ENCODE measurements around the gene LRRIQ1. TPM values are rescaled to one million over a fixed set of nuclear protein-coding genes. Genes with fewer than 3 reads are reported as not detected.

The LRRIQ1 gene
- polyA plus RNA-seq, 1 donor from 2014 or later, result 11.8 TPM

GRCh38 chr12:85095501-85095900 is 59.4 kb downstream of the LRRIQ1 start:
- Histone ChIP-seq H3K4me2 (ENCODE audit: low read length) (no peak overlapping the region), H3K9me2 (ENCODE audit: insufficient read depth, low read length) (no peaks in the 10 kb centered on the region), H3K36me3 (ENCODE audit: insufficient read depth, low read length) (no peaks in the 10 kb centered on the region), H2AFZ (ENCODE audit: low read depth, low read length) (no peak overlapping the region), H3K9ac (ENCODE audit: low read length) (no peak overlapping the region), H3K27ac (ENCODE audit: low read length) (no peak overlapping the region), H3K79me2 (replicated peaks; ENCODE audit: insufficient read depth, low read length) (no peaks in the 10 kb centered on the region), H4K20me1 (ENCODE audit: insufficient read depth) (no peaks in the 10 kb centered on the region), H3F3A (ENCODE audit: insufficient read depth, low read length, poor library complexity, severe bottlenecking) (no peaks in the 10 kb centered on the region), H3K9me3 (ENCODE audit: low read length) (no peaks in the 10 kb centered on the region), H3K4me3 (ENCODE audit: low read length) (no peak overlapping the region), H3K27me3 (ENCODE audit: insufficient read depth, low read depth, low read length) (no peaks in the 10 kb centered on the region)
- no peak for TF ChIP-seq EP300 (conservative IDR thresholded peaks at IDR 0.05; ENCODE audit: poor library complexity, severe bottlenecking)
- TF ChIP-seq MXI1 (conservative IDR thresholded peaks at IDR 0.05; ENCODE audit: poor library complexity, severe bottlenecking), result no peak
- TF ChIP-seq POLR2AphosphoS5 (IDR thresholded peaks at IDR 0.05), result no peak
- TF ChIP-seq EZH2 (IDR thresholded peaks at IDR 0.05; ENCODE audit: borderline replicate concordance, insufficient read depth, low read length, poor library complexity, severe bottlenecking), result no peak
- no peak for TF ChIP-seq TAF1 (IDR thresholded peaks at IDR 0.05; ENCODE audit: low read depth)
- TF ChIP-seq RAD21 (conservative IDR thresholded peaks at IDR 0.05), result no peak
- TF ChIP-seq, protein P1, sequence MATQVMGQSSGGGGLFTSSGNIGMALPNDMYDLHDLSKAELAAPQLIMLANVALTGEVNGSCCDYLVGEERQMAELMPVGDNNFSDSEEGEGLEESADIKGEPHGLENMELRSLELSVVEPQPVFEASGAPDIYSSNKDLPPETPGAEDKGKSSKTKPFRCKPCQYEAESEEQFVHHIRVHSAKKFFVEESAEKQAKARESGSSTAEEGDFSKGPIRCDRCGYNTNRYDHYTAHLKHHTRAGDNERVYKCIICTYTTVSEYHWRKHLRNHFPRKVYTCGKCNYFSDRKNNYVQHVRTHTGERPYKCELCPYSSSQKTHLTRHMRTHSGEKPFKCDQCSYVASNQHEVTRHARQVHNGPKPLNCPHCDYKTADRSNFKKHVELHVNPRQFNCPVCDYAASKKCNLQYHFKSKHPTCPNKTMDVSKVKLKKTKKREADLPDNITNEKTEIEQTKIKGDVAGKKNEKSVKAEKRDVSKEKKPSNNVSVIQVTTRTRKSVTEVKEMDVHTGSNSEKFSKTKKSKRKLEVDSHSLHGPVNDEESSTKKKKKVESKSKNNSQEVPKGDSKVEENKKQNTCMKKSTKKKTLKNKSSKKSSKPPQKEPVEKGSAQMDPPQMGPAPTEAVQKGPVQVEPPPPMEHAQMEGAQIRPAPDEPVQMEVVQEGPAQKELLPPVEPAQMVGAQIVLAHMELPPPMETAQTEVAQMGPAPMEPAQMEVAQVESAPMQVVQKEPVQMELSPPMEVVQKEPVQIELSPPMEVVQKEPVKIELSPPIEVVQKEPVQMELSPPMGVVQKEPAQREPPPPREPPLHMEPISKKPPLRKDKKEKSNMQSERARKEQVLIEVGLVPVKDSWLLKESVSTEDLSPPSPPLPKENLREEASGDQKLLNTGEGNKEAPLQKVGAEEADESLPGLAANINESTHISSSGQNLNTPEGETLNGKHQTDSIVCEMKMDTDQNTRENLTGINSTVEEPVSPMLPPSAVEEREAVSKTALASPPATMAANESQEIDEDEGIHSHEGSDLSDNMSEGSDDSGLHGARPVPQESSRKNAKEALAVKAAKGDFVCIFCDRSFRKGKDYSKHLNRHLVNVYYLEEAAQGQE (IDR thresholded peaks at IDR 0.05; ENCODE audit: borderline replicate concordance), result no peak
- TF ChIP-seq, protein P2, sequence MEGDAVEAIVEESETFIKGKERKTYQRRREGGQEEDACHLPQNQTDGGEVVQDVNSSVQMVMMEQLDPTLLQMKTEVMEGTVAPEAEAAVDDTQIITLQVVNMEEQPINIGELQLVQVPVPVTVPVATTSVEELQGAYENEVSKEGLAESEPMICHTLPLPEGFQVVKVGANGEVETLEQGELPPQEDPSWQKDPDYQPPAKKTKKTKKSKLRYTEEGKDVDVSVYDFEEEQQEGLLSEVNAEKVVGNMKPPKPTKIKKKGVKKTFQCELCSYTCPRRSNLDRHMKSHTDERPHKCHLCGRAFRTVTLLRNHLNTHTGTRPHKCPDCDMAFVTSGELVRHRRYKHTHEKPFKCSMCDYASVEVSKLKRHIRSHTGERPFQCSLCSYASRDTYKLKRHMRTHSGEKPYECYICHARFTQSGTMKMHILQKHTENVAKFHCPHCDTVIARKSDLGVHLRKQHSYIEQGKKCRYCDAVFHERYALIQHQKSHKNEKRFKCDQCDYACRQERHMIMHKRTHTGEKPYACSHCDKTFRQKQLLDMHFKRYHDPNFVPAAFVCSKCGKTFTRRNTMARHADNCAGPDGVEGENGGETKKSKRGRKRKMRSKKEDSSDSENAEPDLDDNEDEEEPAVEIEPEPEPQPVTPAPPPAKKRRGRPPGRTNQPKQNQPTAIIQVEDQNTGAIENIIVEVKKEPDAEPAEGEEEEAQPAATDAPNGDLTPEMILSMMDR (IDR thresholded peaks at IDR 0.05; ENCODE audit: poor library complexity, severe bottlenecking), result no peak
- TF ChIP-seq SMC3 (conservative IDR thresholded peaks at IDR 0.05; ENCODE audit: poor library complexity), result no peak

DNA sequence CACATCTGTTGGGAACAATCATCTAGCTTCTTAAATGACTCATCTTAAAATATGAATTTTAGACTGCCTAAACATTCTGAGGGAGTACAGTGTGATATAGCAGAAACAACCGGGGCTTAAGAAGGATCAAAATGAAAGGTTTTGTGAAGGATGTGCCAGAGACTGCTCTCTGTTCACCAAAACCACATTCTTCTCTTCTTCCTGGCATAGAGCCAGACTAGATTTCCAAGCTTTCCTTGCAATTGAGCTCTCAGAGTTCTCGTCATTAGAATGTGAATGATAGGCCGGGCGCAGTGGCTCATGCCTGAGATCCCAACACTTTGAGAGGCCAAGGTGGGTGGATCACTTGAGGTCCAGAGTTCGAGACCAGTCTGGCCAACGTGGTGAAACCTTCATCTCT is 94.5 kb downstream of the LRRIQ1 start:
- H3F3A ChIP-seq (ENCODE audit: insufficient read depth, low read length, poor library complexity, severe bottlenecking), result no peaks in the 10 kb centered on the region
- no peak for TF ChIP-seq RAD21 (conservative IDR thresholded peaks at IDR 0.05)
- no peak for TF ChIP-seq POLR2AphosphoS5 (IDR thresholded peaks at IDR 0.05)
- TF ChIP-seq SMC3 (conservative IDR thresholded peaks at IDR 0.05; ENCODE audit: poor library complexity), result no peak
- TF ChIP-seq EP300 (conservative IDR thresholded peaks at IDR 0.05; ENCODE audit: poor library complexity, severe bottlenecking), result no peak
- no peak for TF ChIP-seq TAF1 (IDR thresholded peaks at IDR 0.05; ENCODE audit: low read depth)
- no peaks in the 10 kb centered on the region for H3K9me3 ChIP-seq (ENCODE audit: low read length)
- H3K79me2 ChIP-seq (replicated peaks; ENCODE audit: insufficient read depth, low read length), result no peaks in the 10 kb centered on the region
- H3K27me3 ChIP-seq (ENCODE audit: insufficient read depth, low read depth, low read length), result no peaks in the 10 kb centered on the region
- H2AFZ ChIP-seq (ENCODE audit: low read depth, low read length), result no peak overlapping the region
- H3K4me3 ChIP-seq (ENCODE audit: low read length), result no peak overlapping the region
- H4K20me1 ChIP-seq (ENCODE audit: insufficient read depth), result no peaks in the 10 kb centered on the region
- H3K9ac ChIP-seq (ENCODE audit: low read length), result no peak overlapping the region
- no peaks in the 10 kb centered on the region for H3K36me3 ChIP-seq (ENCODE audit: insufficient read depth, low read length)
- H3K27ac ChIP-seq (ENCODE audit: low read length), result no peak overlapping the region
- H3K4me2 ChIP-seq (ENCODE audit: low read length), result no peak overlapping the region
- H3K9me2 ChIP-seq (ENCODE audit: insufficient read depth, low read length), result no peaks in the 10 kb centered on the region
